Activated CD4-positive, alpha-beta T cell treated with anti-CD3 and anti-CD28 coated beads for 36 hours (primary cell): ENCODE data around the gene MTMR1. TPM values are rescaled to one million over a fixed set of nuclear protein-coding genes. Genes with fewer than 3 reads are reported as not detected.

Experiments used
- ATAC-seq: fragments of 200-7000 bp; cut with Tn5 transposase; one replicate; pipeline ENCODE4 v1.10.0; 2021; ENCODE audit warnings: mild to moderate bottlenecking, moderate library complexity
- CTCF ChIA-PET: fragments of 350-600 bp; sonication (Branson Sonifier 250); formaldehyde crosslinking; loops from one replicate; lab custom pipeline; 2021; ENCODE audit warnings: antibody characterized with exemption; lab: Charles Lee
- POLR2A ChIA-PET: fragments of 350-600 bp; sonication (Branson Sonifier 250); formaldehyde crosslinking; loops from one replicate; lab custom pipeline; 2021; ENCODE audit warnings: antibody characterized with exemption, inconsistent platforms; lab: Charles Lee
- DNase-seq: peaks from one replicate; pipeline ENCODE4 v3.0.0-alpha.2; 2020
- H3K27ac Mint-ChIP-seq: one replicate; pipeline ENCODE4 v1.8.0; 2021; ENCODE audit warnings: mixed read lengths
- H3K27me3 Mint-ChIP-seq: one replicate; pipeline ENCODE4 v1.8.0; 2021; ENCODE audit warnings: mixed read lengths
- H3K36me3 Mint-ChIP-seq: one replicate; pipeline ENCODE4 v1.8.0; 2021; ENCODE audit warnings: low read depth, mixed read lengths
- H3K4me1 Mint-ChIP-seq: one replicate; pipeline ENCODE4 v1.8.0; 2021; ENCODE audit warnings: mixed read lengths
- H3K4me3 Mint-ChIP-seq: one replicate; pipeline ENCODE4 v1.8.0; 2021; ENCODE audit warnings: mild to moderate bottlenecking, moderate library complexity, mixed read lengths
- H3K9me3 Mint-ChIP-seq: one replicate; pipeline ENCODE4 v1.8.0; 2021; ENCODE audit warnings: low read depth, mixed read lengths
- intact Hi-C, 2 experiments: fragments of 100-400 bp; cut with DNase I in 1 of 2; cut with micrococcal nuclease in 1 of 2; formaldehyde crosslinking; loops; one replicate each; pipeline versions ENCODE4 v1.14.2 to v1.15.1; 2022 to 2024; cut with DNase I, micrococcal nuclease
- total RNA-seq, 2 experiments: library from RNA; stranded (reverse); gene quantifications; one replicate each; pipeline ENCODE4 v1.2.3, GENCODE V29; 2021

MTMR1 gene
- total RNA-seq, 2 experiments from 2014 or later, result 41.9 to 42.0 TPM

DNA sequence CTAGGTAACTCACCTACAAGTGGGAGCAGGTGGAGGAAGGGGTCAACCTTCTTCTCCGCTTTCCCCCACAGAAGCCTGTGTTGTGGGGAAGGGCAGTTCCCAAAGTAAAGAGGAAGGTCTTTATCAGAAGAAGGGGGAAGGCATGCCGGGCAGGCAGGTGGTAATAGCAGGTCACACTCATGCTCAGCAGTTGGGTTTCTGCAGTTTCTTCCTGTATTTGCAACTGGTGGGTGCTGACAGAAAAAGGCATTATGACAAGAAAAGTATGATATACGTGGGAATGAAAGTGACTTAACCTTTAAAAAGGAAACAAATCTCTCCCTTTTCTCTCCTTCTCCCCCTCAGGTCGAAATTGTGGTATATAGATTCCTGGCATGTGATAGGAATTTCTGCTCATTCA, 3.7 kb downstream of the MTMR1 start:
- ChIA-PET CTCF (interaction anchor here (1.5 to 2.6 kb wide), 2 partner anchors 13 to 126 kb away, joined by 5 to 9 read pairs; no protein-coding TSS in a partner anchor), POLR2A (no interaction called here)
- Mint-ChIP-seq H3K27me3 (no peaks in the 10 kb centered on the region), H3K4me1 (peaks cover 41% of the 10 kb centered on the region), H3K27ac (peak overlapping the region; percentile 97), H3K36me3 (peaks cover 26% of the 10 kb centered on the region), H3K4me3 (peak overlapping the region; percentile 88), H3K9me3 (no peaks in the 10 kb centered on the region)
- DNase-seq (peak; percentile 59), ATAC-seq (peak; percentile 23)
- intact Hi-C loops, result loop anchor here (1.0 to 10.0 kb wide), 5 partner anchors 122 to 1062 kb away; partner anchors contain the start of genes CD99L2 (in 1 of the 2), HMGB3 (in 1 of the 2), MAMLD1 (in 1 of the 2) and TMEM185A (in 1 of the 2)

DNA sequence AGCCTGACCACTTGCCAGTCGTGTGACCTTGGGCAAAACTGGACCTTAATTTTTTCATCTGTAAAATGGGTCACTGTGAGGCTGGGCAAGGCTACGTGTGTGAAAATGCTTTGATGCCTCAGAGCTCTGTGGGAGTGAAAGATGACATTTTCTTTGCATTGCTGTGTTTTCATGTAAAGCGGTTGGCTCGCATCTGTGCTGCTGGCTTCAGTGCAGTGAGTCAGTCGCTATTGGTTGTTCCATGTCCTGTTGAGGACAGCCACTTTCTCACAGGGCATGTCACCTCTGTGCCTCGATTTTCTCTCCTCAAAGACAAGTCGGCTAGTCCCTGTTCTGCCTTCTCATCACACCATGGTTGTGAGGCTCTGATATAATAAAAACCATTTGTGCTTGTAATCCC, 4.4 kb downstream of the MTMR1 start:
- Mint-ChIP-seq H3K4me1 (peaks cover 44% of the 10 kb centered on the region), H3K27me3 (no peaks in the 10 kb centered on the region), H3K36me3 (peaks cover 26% of the 10 kb centered on the region), H3K9me3 (no peaks in the 10 kb centered on the region), H3K27ac (peak overlapping the region; percentile 97), H3K4me3 (peak overlapping the region; percentile 88)
- ChIA-PET POLR2A (no interaction called here), CTCF (interaction anchor here (0.9 to 1.5 kb wide), 3 partner anchors 14 to 127 kb away, joined by 4 to 6 read pairs (median 5); no protein-coding TSS in a partner anchor)
- intact Hi-C loops, result loop anchor here (1.0 to 10.0 kb wide), 5 partner anchors 123 to 1063 kb away; partner anchors contain the start of genes CD99L2 (in 1 of the 2), HMGB3 (in 1 of the 2), MAMLD1 (in 1 of the 2) and TMEM185A (in 1 of the 2)
- ATAC-seq, result peak; percentile 10
- DNase-seq, result peak; percentile 47

DNA sequence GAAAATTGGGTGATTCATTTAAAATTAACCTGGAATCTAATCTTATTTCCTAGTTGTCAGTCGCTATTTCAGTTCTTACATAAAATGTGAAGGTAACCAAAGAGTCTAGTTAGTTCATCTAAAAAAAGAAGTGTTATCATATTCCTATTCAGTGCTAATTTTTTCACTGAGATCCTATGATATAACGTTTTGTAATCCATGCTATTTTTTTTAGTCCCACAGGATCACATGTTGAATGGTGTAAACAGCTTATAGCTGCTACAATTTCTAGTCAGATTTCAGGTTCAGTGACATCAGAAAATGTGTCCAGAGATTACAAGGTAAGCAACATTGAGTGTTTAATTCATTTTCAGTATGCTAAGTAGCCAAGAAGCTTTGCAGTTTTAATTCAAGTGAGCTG, 5.8 kb downstream of the MTMR1 start:
- H3K4me1 Mint-ChIP-seq, result peaks cover 56% of the 10 kb centered on the region

DNA sequence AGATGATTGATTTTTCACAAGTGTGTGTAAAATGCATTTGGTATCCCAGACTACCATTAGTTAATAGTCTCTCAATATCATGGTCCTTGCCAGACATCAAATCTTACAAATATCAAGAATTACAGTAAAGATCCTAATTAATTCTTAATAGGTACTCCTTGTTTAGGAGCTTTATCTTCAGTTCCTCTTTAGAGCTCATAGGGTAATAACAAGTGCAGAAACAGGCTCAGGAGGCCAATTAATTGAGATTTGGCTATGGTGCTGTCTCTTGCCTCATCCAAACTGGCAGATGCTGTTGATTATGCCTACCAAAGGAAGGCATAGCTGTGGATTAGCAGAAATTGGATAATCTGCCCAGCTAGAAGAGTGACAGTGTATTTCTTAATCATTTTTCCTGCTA, 6.9 kb downstream of the MTMR1 start:
- intact Hi-C loops, result no loop called here
- H3K4me1 Mint-ChIP-seq, result peaks cover 62% of the 10 kb centered on the region
- POLR2A ChIA-PET, result no interaction called here
- DNase-seq, result no peak
- H3K36me3 Mint-ChIP-seq, result peaks cover 37% of the 10 kb centered on the region
- no peak for ATAC-seq
- no peak overlapping the region for H3K4me3 Mint-ChIP-seq
- no peaks in the 10 kb centered on the region for H3K9me3 Mint-ChIP-seq
- CTCF ChIA-PET, result interaction anchor here (0.8 to 1.9 kb wide), 3 partner anchors 15 to 24 kb away, joined by 3 to 8 read pairs (median 6); no protein-coding TSS in a partner anchor
- H3K27me3 Mint-ChIP-seq, result no peaks in the 10 kb centered on the region
- no peak overlapping the region for H3K27ac Mint-ChIP-seq

More for the DNA sequence above, 5.8 kb downstream of the MTMR1 start:
- ATAC-seq, result no peak
- peaks cover 29% of the 10 kb centered on the region for H3K36me3 Mint-ChIP-seq
- POLR2A ChIA-PET, result interaction anchor here (0.6 kb wide), 1 partner anchor 704 kb away, joined by 3 read pairs; no protein-coding TSS in a partner anchor
- H3K4me3 Mint-ChIP-seq, result no peak overlapping the region
- H3K9me3 Mint-ChIP-seq, result no peaks in the 10 kb centered on the region
- no peaks in the 10 kb centered on the region for H3K27me3 Mint-ChIP-seq
- intact Hi-C loops, result loop anchor here (10.0 kb wide), 3 partner anchors 286 to 1064 kb away; partner anchors contain the start of genes HMGB3 (in 1 of the 2), MAMLD1 (in 1 of the 2) and TMEM185A (in 1 of the 2)
- peak overlapping the region; percentile 14 for H3K27ac Mint-ChIP-seq
- CTCF ChIA-PET, result interaction anchor here (1.9 kb wide), 1 partner anchor 17 kb away, joined by 8 read pairs; no protein-coding TSS in a partner anchor
- no peak for DNase-seq

- DNase-seq, result no peak
- peaks cover 38% of the 10 kb centered on the region for H3K36me3 Mint-ChIP-seq
- peaks cover 56% of the 10 kb centered on the region for H3K4me1 Mint-ChIP-seq
- ATAC-seq, result no peak
- POLR2A ChIA-PET, result no interaction called here
- CTCF ChIA-PET, result interaction anchor here (1.4 kb wide), 1 partner anchor 16 kb away, joined by 6 read pairs; no protein-coding TSS in a partner anchor
- intact Hi-C loops, result no loop called here
- peaks cover 2% of the 10 kb centered on the region for H3K9me3 Mint-ChIP-seq
- no peaks in the 10 kb centered on the region for H3K27me3 Mint-ChIP-seq
- no peak overlapping the region for H3K4me3 Mint-ChIP-seq
- H3K27ac Mint-ChIP-seq, result peak overlapping the region; percentile 51
These were observed 8.2 kb downstream of the MTMR1 start for GRCh38 chrX:150701377-150701776.

GRCh38 chrX:150702966-150703694, 9.9 kb downstream of the MTMR1 start:
- ChIA-PET CTCF (interaction anchor here (0.8 to 3.7 kb wide), 5 partner anchors 8 to 17 kb away, joined by 3 to 26 read pairs (median 4); partner anchors contain the start of gene MTMR1), POLR2A (interaction anchor here (0.6 to 1.6 kb wide), 4 partner anchors 8 to 1122 kb away, joined by 3 to 5 read pairs (median 3); no protein-coding TSS in a partner anchor)
- H3K27me3 Mint-ChIP-seq, result no peaks in the 10 kb centered on the region
- H3K27ac Mint-ChIP-seq, result peak overlapping the region; percentile 88
- intact Hi-C loops, result no loop called here
- ATAC-seq (no peak), DNase-seq (no peak)
- no peak overlapping the region for H3K4me3 Mint-ChIP-seq
- peaks cover 2% of the 10 kb centered on the region for H3K9me3 Mint-ChIP-seq
- peaks cover 50% of the 10 kb centered on the region for H3K4me1 Mint-ChIP-seq
- peaks cover 34% of the 10 kb centered on the region for H3K36me3 Mint-ChIP-seq

GRCh38 chrX:150703695-150703974, 10.4 kb downstream of the MTMR1 start:
- Mint-ChIP-seq H3K9me3 (peaks cover 2% of the 10 kb centered on the region), H3K4me3 (no peak overlapping the region), H3K36me3 (peaks cover 34% of the 10 kb centered on the region), H3K4me1 (peaks cover 50% of the 10 kb centered on the region), H3K27ac (peak overlapping the region; percentile 88), H3K27me3 (no peaks in the 10 kb centered on the region)
- ChIA-PET CTCF (interaction anchor here (0.8 to 3.7 kb wide), 5 partner anchors 9 to 17 kb away, joined by 3 to 26 read pairs (median 4); partner anchors contain the start of gene MTMR1), POLR2A (interaction anchor here (0.7 to 1.6 kb wide), 3 partner anchors 9 to 1121 kb away, joined by 3 to 5 read pairs (median 3); no protein-coding TSS in a partner anchor)
- DNase-seq (no peak), ATAC-seq (no peak)
- intact Hi-C loops, result no loop called here

DNA sequence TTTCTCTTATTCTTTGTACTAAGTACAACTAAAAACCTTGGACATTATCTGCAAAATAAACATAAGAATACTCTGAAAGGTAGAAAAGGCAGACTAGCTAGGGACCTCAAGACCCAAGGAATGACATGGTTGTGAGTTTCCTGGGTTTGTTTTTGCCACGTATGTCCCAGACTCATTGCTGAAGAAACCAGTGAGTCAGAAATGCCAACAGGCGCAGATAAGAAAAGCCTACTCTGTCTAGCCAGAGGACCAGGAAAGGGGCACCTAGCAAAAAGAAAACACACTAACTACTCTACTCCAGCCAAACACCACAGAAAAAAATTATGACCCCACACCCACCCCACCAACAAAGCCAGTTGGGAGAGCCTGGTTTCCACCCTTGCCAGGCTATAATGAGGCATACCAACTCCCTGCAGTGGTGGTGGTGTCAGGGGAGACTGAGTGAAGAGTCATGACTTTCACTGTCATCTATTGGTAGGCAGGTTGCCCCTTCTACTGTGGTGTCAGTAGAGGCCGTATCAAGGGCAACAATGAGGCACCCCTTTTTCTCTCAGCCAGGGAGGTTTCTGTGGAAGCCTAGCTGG, 10.9 kb downstream of the MTMR1 start:
- DNase-seq, result peak; percentile 52
- ChIA-PET POLR2A (interaction anchor here (0.7 to 1.6 kb wide), 3 partner anchors 9 to 1121 kb away, joined by 3 to 5 read pairs (median 3); no protein-coding TSS in a partner anchor), CTCF (interaction anchor here (0.6 to 3.7 kb wide), 5 partner anchors 10 to 243 kb away, joined by 3 to 26 read pairs (median 4); partner anchors contain the start of gene MTMR1)

GRCh38 chrX:150712619-150713018, 19.4 kb downstream of the MTMR1 start:
- Mint-ChIP-seq H3K27me3 (no peaks in the 10 kb centered on the region), H3K9me3 (no peaks in the 10 kb centered on the region), H3K4me3 (no peak overlapping the region), H3K36me3 (no peaks in the 10 kb centered on the region), H3K4me1 (peaks cover 40% of the 10 kb centered on the region), H3K27ac (peak overlapping the region; percentile 73)
- ATAC-seq (no peak), DNase-seq (no peak)
- CTCF ChIA-PET, result interaction anchor here (0.7 to 4.3 kb wide), 7 partner anchors 9 to 158 kb away, joined by 3 to 43 read pairs (median 5); no protein-coding TSS in a partner anchor
- intact Hi-C loops, result no loop called here
- POLR2A ChIA-PET, result no interaction called here

More for the DNA sequence above, 10.9 kb downstream of the MTMR1 start:
- ATAC-seq, result peak; percentile 91
- intact Hi-C loops, result loop anchor here (1.0 kb wide), 2 partner anchors 10 to 27 kb away; no protein-coding TSS in a partner anchor
- peak overlapping the region; percentile 21 for H3K4me3 Mint-ChIP-seq
- H3K36me3 Mint-ChIP-seq, result peaks cover 34% of the 10 kb centered on the region
- H3K9me3 Mint-ChIP-seq, result peaks cover 2% of the 10 kb centered on the region
- peak overlapping the region; percentile 88 for H3K27ac Mint-ChIP-seq
- peaks cover 49% of the 10 kb centered on the region for H3K4me1 Mint-ChIP-seq
- no peaks in the 10 kb centered on the region for H3K27me3 Mint-ChIP-seq

DNA sequence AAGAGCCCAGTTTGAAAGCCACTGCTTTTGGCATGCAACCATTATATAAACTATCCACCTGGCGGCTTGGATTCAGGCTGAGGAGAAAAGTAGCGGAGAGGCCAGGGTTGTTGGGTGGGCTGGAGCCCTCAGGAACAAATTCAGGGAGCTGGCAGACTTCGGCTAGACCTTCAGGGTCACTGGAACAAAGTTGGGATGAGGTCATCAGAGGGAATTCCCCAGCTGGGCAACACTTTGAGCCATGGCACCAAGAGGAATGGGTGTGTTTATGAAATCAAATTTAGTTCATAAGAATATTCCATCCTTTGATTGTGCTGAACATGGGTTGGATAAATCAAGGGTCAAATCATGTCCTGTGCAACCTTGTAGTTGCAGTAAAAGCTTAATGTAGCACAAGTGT, 22.0 kb downstream of the MTMR1 start:
- intact Hi-C loops, result no loop called here
- CTCF ChIA-PET, result interaction anchor here (0.6 to 4.3 kb wide), 12 partner anchors 9 to 1174 kb away, joined by 3 to 43 read pairs (median 4); partner anchors contain the start of gene MTMR1
- DNase-seq (no peak), ATAC-seq (no peak)
- Mint-ChIP-seq H3K4me3 (no peak overlapping the region), H3K27ac (peak overlapping the region; percentile 47), H3K36me3 (no peaks in the 10 kb centered on the region), H3K27me3 (no peaks in the 10 kb centered on the region), H3K9me3 (no peaks in the 10 kb centered on the region), H3K4me1 (peaks cover 29% of the 10 kb centered on the region)
- POLR2A ChIA-PET, result interaction anchor here (1.2 kb wide), 1 partner anchor 31 kb away, joined by 3 read pairs; no protein-coding TSS in a partner anchor
